Heart left ventricle (tissue), 16 donors: ENCODE measurements around the gene SULT1C2. TPM values are rescaled to one million over a fixed set of nuclear protein-coding genes. Genes with fewer than 3 reads are reported as not detected.

Source experiments
- ATAC-seq, 4 donors: fragments of 200-7000 bp; cut with Tn5 transposase; one replicate each; pipeline ENCODE4 v1.9.1; 2020 to 2022; ENCODE audit warnings: moderate library complexity in 4 of 4, mild to moderate bottlenecking in 3 of 4, moderate number of reproducible peaks in 1 of 4
- DNase-seq, 5 donors: peaks; one replicate each; pipeline ENCODE4 v3.0.0-alpha.2; 2020
- H3K27ac ChIP-seq, 12 donors: fragments of 200-600 bp; sonication (generic) in 4 of 12; one replicate each; pipeline versions ENCODE4 v1.5.0 to v1.8.0; 2016 to 2022; ENCODE audit warnings: mild to moderate bottlenecking in 2 of 12
- H3K27me3 ChIP-seq, 9 donors: fragments of 200-600 bp; sonication (generic) in 2 of 9; one replicate each; pipeline versions ENCODE4 v1.5.1 to v1.8.0; 2016 to 2022; ENCODE audit warnings: mild to moderate bottlenecking in 3 of 9
- H3K36me3 ChIP-seq, 9 donors: fragments of 200-600 bp; sonication (generic) in 2 of 9; one replicate each; pipeline versions ENCODE4 v1.5.0 to v1.8.0; 2018 to 2022; ENCODE audit warnings: mild to moderate bottlenecking in 2 of 9
- H3K4me1 ChIP-seq, 12 donors: fragments of 200-600 bp; sonication (generic) in 4 of 12; one replicate each; pipeline versions ENCODE4 v1.5.0 to v1.8.0; 2016 to 2022; ENCODE audit warnings: mild to moderate bottlenecking in 3 of 12
- H3K4me3 ChIP-seq, 12 donors: fragments of 200-600 bp; sonication (generic) in 4 of 12; one replicate each; pipeline versions ENCODE4 v1.5.0 to v1.8.0; 2017 to 2022; ENCODE audit warnings: mild to moderate bottlenecking in 9 of 12, moderate library complexity in 4 of 12
- H3K9me3 ChIP-seq, 12 donors: fragments of 200-600 bp; sonication (generic) in 4 of 12; one replicate each; pipeline versions ENCODE4 v1.5.0 to v1.8.0; 2016 to 2022; ENCODE audit warnings: mild to moderate bottlenecking in 1 of 12
- CTCF ChIP-seq, 12 donors: fragments of 200-600 bp; sonication (generic) in 4 of 12; IDR thresholded peaks; one replicate each; pipeline versions ENCODE4 v1.5.0 to v1.8.0; 2018 to 2022; ENCODE audit warnings: antibody characterized with exemption in 12 of 12, mild to moderate bottlenecking in 5 of 12
- POLR2A ChIP-seq, 2 donors: fragments of 450-650 bp; IDR thresholded peaks; one replicate each; pipeline ENCODE4 v1.6.1; 2017; ENCODE audit warnings: antibody characterized with exemption in 2 of 2, mild to moderate bottlenecking in 2 of 2, moderate library complexity in 2 of 2
- WGBS, 4 donors: extraction: QIAGEN DNeasy Blood & Tissue Kit in 2 of 4; methylation state at CpG; one replicate each; pipeline versions ENCODE4 v1.1.5 to v1.1.7; 2013 to 2018; 5-methylcytosine and 5-hydroxymethylcytosine counted together
- intact Hi-C, 10 donors: fragments of 100-400 bp; cut with DNase I; formaldehyde crosslinking; loops; one replicate each; pipeline versions ENCODE4 v1.11.1 to v1.14.2; 2022
- polyA plus RNA-seq, 2 donors: library from polyadenylated mRNA; stranded (reverse); fragments of 200-250 nt; gene quantifications; one replicate each; pipeline ENCODE4 v1.2.3, GENCODE V29; 2013
- total RNA-seq, 9 donors: library from RNA; depleted of rRNA in 2 of 9; stranded (reverse); fragments of >200 nt in 2 of 9; fragmentation: NEBNext Ultra II Directional in 3 of 9; extraction: Animal tissue kit (Norgen Biotek cat#: 25700) in 3 of 9; gene quantifications; one replicate each; pipeline versions ENCODE4 v1.1.0 to v1.2.4, GENCODE V29; 2016 to 2023
- donor health status: ischemic (EF 13 %, LVEDD 7.1; RV severe dilation, severe dysfunction).
- donor health status: healthy with polysubstance abuse.
- donor health status: DM: no; HTN: yes; CAD: no.
- donor health status: DM: no; HTN: no; CAD: no.
- donor health status: ischemic (EF 25% LVEDD 6.9; RV normal size, moderate dysfunction).
- donor health status: ischemic (EF 25% LVEDD 5.7; RV mildly dilated, moderate dysfunction).
- donor health status: healthy.
- donor health status: DM: yes; HTN: yes; CAD: no.
- donor health status: ischemic (EF 35%, LVEDD 5.7; RV mildly dilated, moderate dysfunction).
- donor health status: nonischemic (EF 11% LVEDD 7.7; RV severe dilation, severe dysfunction).
- donor health status: DM: yes; HTN: yes; CAD: no.
- donor health status: PGD.
- donor health status: ischemic (EF 29% LVEDD 5.4; RV normal size, mild dysfunction).
- donor health status: nonischemic (EF 23%, LVEDD 6.1; RV moderate dilation, normal function).

The SULT1C2 gene
- total and polyA plus RNA-seq, 11 donors = 0.16 to 2.9 (median 0.77) TPM; not detected in 3

- no peaks in the 10 kb centered on the region for H3K9me3 ChIP-seq
- H3K4me1 ChIP-seq = no peaks in the 10 kb centered on the region
- intact Hi-C loops = loop anchor here in 2 of 10 donors (5.0 to 10.0 kb wide), 2 partner anchors 236 to 239 kb away; no protein-coding TSS in a partner anchor
- 72 to 85% (median 76%) methylated on average over 3 of the region's 3 CpGs for WGBS, 4 donors
- H3K27me3 ChIP-seq = peaks cover 0 to 12% (median 0%) of the 10 kb centered on the region in 9 donors
- H3K27ac ChIP-seq = no peak overlapping the region
- no peak for TF ChIP-seq POLR2A (IDR thresholded peaks at IDR 0.05)
- TF ChIP-seq CTCF (IDR thresholded peaks at IDR 0.05) = no peak
- ATAC-seq = no peak
- no peak for DNase-seq
- H3K4me3 ChIP-seq = no peak overlapping the region
- no peaks in the 10 kb centered on the region for H3K36me3 ChIP-seq
Measured at GRCh38 chr2:108345951-108346350, 57.3 kb downstream of the SULT1C2 start.

GRCh38 chr2:108346827-108347226, 58.1 kb downstream of the SULT1C2 start:
- ATAC-seq (no peak), DNase-seq (no peak)
- 66 to 77% (median 67%) methylated on average over 3 of the region's 3 CpGs for WGBS, 4 donors
- Histone ChIP-seq H3K36me3 (no peaks in the 10 kb centered on the region), H3K9me3 (no peaks in the 10 kb centered on the region), H3K27ac (no peak overlapping the region), H3K4me3 (no peak overlapping the region), H3K4me1 (no peaks in the 10 kb centered on the region), H3K27me3 (peaks cover 0 to 12% (median 0%) of the 10 kb centered on the region in 9 donors)
- no peak for TF ChIP-seq CTCF (IDR thresholded peaks at IDR 0.05)
- TF ChIP-seq POLR2A (IDR thresholded peaks at IDR 0.05) = no peak
- intact Hi-C loops = loop anchor here in 2 of 10 donors (5.0 to 10.0 kb wide), 2 partner anchors 235 to 238 kb away; no protein-coding TSS in a partner anchor

DNA sequence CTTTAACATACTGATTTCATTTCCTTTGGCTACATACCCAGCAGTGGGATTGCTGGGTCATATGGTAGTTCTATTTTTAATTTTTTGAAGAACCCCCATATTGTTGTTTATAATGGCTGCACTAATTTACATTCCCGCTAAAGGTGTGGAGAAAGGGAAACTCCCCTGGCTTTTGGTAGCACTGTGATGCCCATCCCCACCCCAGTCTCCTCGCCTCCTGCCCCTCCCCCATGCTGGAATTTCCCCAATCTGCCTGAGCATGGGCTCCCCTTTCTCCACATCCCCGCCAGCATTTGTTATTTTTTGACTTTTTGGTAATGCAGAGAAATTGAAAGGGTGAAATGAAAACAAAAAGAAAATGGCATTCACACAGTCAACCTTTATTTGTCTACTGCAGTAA, 59.1 kb downstream of the SULT1C2 start:
- Histone ChIP-seq H3K27ac (no peak overlapping the region), H3K27me3 (peaks cover 0 to 12% (median 0%) of the 10 kb centered on the region in 9 donors), H3K4me3 (no peak overlapping the region), H3K4me1 (no peaks in the 10 kb centered on the region), H3K9me3 (no peaks in the 10 kb centered on the region), H3K36me3 (no peaks in the 10 kb centered on the region)
- TF ChIP-seq POLR2A (IDR thresholded peaks at IDR 0.05) (no peak), CTCF (IDR thresholded peaks at IDR 0.05) (no peak)
- 68 to 82% (median 72%) methylated on average over 3 of the region's 3 CpGs for WGBS, 4 donors
- no peak for ATAC-seq
- intact Hi-C loops = loop anchor here in 2 of 10 donors (5.0 to 10.0 kb wide), 2 partner anchors 235 to 237 kb away; no protein-coding TSS in a partner anchor
- no peak for DNase-seq

DNA sequence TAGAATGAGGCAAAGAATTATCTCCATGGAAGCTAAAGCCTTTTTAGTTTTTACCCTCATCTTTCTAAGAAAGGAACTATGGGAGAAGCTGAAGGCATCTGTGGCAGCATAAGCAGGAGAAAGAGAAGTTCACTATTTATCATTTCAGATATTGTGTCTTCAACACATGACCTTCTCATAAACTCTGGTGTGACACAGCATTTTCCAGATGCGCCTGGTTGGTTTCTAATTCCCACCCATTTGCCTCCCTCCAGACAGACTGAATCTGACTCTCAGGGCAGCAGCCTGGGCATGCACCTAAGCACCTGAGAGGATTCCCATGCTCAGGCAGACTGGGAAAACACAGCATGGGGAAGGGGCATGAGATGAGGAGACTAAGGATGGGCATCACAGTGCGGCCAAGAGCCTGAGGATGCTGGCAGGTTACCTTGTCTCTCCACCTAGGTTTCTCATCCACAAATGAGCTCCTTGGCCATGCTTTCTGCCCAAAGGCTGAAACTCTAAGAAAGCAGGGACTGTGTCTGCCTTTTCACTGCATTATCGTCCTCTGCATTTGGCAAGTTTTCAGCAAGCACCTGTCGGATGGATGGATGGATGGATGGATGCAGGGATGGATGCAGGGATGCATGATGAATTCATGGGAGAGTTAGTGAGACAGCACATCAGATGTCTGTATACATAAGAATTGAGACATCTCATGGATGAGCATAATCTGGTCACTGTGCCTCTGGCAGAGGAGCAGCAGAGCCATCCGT, 60.3 kb downstream of the SULT1C2 start:
- WGBS, 4 donors = 82 to 88% (median 88%) methylated on average over 5 of the region's 5 CpGs
- no peak overlapping the region for H3K27ac ChIP-seq
- H3K27me3 ChIP-seq = peaks cover 0 to 12% (median 0%) of the 10 kb centered on the region in 9 donors
- TF ChIP-seq POLR2A (IDR thresholded peaks at IDR 0.05) = no peak
- no peak for TF ChIP-seq CTCF (IDR thresholded peaks at IDR 0.05)
- ATAC-seq (no peak), DNase-seq (no peak)
- intact Hi-C loops = loop anchor here in 2 of 10 donors (5.0 to 10.0 kb wide), 2 partner anchors 233 to 236 kb away; no protein-coding TSS in a partner anchor
- no peak overlapping the region for H3K4me3 ChIP-seq
- no peaks in the 10 kb centered on the region for H3K36me3 ChIP-seq
- no peaks in the 10 kb centered on the region for H3K9me3 ChIP-seq
- H3K4me1 ChIP-seq = no peaks in the 10 kb centered on the region
